ENCODE measurements around the gene TRMT2A.

GRCh38 chr22:20065896-20066616, 51.0 kb downstream of the TRMT2A start:
- TF ChIP-seq CTCF (IDR thresholded peaks at IDR 0.05; ENCODE audit: insufficient read depth, low read length), result no peak
- TF ChIP-seq POLR2AphosphoS5 (IDR thresholded peaks at IDR 0.05; ENCODE audit: low read depth), result no peak
- no peak for TF ChIP-seq REST (IDR thresholded peaks at IDR 0.05; ENCODE audit: insufficient replicate concordance, low read depth)
